Measurements from ENCODE around the gene KIFC1. TPM values are rescaled to one million over a fixed set of nuclear protein-coding genes. Genes with fewer than 3 reads are reported as not detected.

KIFC1 gene
- total and polyA plus RNA-seq, 9 of the 15 experiments (the other 6 are each of a cell fraction or from before 2014, with no cell fraction given) = 1.3 to 95.2 (median 76.9) TPM

DNA sequence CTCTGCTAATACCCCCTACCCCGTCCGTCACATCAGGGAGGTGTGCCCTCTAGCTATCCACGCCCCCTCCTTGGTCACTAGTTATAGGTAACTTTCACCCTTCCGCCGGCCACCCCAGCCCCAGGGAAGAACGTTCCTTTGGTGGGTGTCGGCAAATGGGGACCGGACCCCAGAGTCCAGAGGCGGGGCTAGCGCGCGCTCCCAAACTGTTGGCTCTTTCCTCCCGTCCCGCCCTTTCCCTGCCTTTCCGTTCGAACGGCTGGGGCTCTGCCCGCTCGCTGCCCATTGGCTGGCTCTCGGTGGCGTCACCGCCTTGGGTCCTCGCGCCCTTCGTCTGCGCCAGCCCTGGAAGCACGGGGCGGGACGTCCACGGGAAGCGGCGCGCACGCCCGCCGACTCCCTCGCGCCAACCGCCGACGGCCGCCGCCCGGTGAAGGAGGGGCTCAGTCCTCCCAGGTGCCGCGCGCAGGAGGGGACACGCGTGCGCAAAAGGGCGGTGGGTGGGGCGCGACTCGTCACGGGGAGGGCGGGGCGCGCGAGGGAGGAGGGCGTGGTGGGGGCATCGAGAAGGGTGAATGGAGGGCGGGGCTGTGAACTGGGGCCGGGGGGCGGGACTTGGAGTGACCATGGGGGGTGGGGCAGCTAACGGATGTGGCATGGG is 18.6 kb downstream of the KIFC1 start (continued):
- peak; percentile 85 for TF ChIP-seq E2F8 (IDR thresholded peaks at IDR 0.05; ENCODE audit: low read depth, partially characterized antibody)
- TF ChIP-seq ZSCAN29 (IDR thresholded peaks at IDR 0.05) = no peak
- 0 out of 2 replicates have a peak, but pooled peaks have one; percentile 32 for TF ChIP-seq HDAC8 (tag; IDR thresholded peaks at IDR 0.05)
- TF ChIP-seq ZNF717 (CRISPR knock-in tag; IDR thresholded peaks at IDR 0.05) = peak; percentile 75; the same call in 1 of the 2 replicates
- TF ChIP-seq HNRNPH1 (optimal IDR thresholded peaks at IDR 0.05; ENCODE audit: low read depth, low read length) = no peak
- TF ChIP-seq, protein P1, sequence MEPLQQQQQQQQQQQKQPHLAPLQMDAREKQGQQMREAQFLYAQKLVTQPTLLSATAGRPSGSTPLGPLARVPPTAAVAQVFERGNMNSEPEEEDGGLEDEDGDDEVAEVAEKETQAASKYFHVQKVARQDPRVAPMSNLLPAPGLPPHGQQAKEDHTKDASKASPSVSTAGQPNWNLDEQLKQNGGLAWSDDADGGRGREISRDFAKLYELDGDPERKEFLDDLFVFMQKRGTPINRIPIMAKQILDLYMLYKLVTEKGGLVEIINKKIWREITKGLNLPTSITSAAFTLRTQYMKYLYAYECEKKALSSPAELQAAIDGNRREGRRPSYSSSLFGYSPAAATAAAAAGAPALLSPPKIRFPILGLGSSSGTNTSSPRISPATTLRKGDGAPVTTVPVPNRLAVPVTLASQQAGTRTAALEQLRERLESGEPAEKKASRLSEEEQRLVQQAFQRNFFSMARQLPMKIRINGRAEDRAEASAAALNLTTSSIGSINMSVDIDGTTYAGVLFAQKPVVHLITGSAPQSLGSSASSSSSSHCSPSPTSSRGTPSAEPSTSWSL (CRISPR knock-in tag; IDR thresholded peaks at IDR 0.05; ENCODE audit: borderline replicate concordance) = no peak
- no peak for TF ChIP-seq SNIP1 (IDR thresholded peaks at IDR 0.05; ENCODE audit: low read depth)
- no peak for TF ChIP-seq ZFP1 (CRISPR knock-in tag; IDR thresholded peaks at IDR 0.05)
- no peak for TF ChIP-seq CBX2 (IDR thresholded peaks at IDR 0.05; ENCODE audit: insufficient read depth, low read length, poor library complexity, severe bottlenecking)
- TF ChIP-seq HCFC1 (IDR thresholded peaks at IDR 0.05; ENCODE audit: low read depth, low read length) = peak; percentile 66
- peak; percentile 86 for TF ChIP-seq SMAD1 (IDR thresholded peaks at IDR 0.05; ENCODE audit: low read depth, low read length, partially characterized antibody)
- no peak for TF ChIP-seq SRSF7 (optimal IDR thresholded peaks at IDR 0.05; ENCODE audit: low read depth, low read length)
- no peak for TF ChIP-seq ZNF766 (CRISPR knock-in tag; conservative IDR thresholded peaks at IDR 0.05)
- TF ChIP-seq NFXL1 (CRISPR knock-in tag; IDR thresholded peaks at IDR 0.05) = no peak
- no peak for TF ChIP-seq ELF1 (tag; IDR thresholded peaks at IDR 0.05)
- TF ChIP-seq, protein P2, sequence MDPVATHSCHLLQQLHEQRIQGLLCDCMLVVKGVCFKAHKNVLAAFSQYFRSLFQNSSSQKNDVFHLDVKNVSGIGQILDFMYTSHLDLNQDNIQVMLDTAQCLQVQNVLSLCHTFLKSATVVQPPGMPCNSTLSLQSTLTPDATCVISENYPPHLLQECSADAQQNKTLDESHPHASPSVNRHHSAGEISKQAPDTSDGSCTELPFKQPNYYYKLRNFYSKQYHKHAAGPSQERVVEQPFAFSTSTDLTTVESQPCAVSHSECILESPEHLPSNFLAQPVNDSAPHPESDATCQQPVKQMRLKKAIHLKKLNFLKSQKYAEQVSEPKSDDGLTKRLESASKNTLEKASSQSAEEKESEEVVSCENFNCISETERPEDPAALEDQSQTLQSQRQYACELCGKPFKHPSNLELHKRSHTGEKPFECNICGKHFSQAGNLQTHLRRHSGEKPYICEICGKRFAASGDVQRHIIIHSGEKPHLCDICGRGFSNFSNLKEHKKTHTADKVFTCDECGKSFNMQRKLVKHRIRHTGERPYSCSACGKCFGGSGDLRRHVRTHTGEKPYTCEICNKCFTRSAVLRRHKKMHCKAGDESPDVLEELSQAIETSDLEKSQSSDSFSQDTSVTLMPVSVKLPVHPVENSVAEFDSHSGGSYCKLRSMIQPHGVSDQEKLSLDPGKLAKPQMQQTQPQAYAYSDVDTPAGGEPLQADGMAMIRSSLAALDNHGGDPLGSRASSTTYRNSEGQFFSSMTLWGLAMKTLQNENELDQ (CRISPR knock-in tag; IDR thresholded peaks at IDR 0.05; ENCODE audit: borderline replicate concordance) = no peak
- peak; percentile 43 for TF ChIP-seq EP300 (IDR thresholded peaks at IDR 0.05; ENCODE audit: low read length)
- TF ChIP-seq SIN3B (IDR thresholded peaks at IDR 0.05; ENCODE audit: low read depth) = peak; percentile 71; the same call in 1 of the 2 replicates
- TF ChIP-seq, protein P3, sequence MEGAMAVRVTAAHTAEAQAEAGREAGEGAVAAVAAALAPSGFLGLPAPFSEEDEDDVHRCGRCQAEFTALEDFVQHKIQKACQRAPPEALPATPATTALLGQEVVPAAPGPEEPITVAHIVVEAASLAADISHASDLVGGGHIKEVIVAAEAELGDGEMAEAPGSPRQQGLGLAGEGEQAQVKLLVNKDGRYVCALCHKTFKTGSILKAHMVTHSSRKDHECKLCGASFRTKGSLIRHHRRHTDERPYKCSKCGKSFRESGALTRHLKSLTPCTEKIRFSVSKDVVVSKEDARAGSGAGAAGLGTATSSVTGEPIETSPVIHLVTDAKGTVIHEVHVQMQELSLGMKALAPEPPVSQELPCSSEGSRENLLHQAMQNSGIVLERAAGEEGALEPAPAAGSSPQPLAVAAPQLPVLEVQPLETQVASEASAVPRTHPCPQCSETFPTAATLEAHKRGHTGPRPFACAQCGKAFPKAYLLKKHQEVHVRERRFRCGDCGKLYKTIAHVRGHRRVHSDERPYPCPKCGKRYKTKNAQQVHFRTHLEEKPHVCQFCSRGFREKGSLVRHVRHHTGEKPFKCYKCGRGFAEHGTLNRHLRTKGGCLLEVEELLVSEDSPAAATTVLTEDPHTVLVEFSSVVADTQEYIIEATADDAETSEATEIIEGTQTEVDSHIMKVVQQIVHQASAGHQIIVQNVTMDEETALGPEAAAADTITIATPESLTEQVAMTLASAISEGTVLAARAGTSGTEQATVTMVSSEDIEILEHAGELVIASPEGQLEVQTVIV (CRISPR knock-in tag; IDR thresholded peaks at IDR 0.05; ENCODE audit: borderline replicate concordance) = no peak
